HUES6 (cell line): Measurements from ENCODE around the gene TMEM121.
"Not testable (repeated sequence)": the region's sequence is repeated elsewhere in the genome, so short reads cannot be mapped to it uniquely, and the experiment has no call there.

Experiments used
- H3K27ac ChIP-seq: 2 replicates; pipeline ENCODE4 v1.7.0; 2013; ENCODE audit warnings: low read depth, mild to moderate bottlenecking, low read length, inconsistent platforms
- H3K27me3 ChIP-seq: 2 replicates; pipeline ENCODE4 v1.6.1; 2013; ENCODE audit warnings: low read length; ENCODE audit not compliant: control insufficient read depth, insufficient read depth
- H3K36me3 ChIP-seq: 2 replicates; pipeline ENCODE4 v1.6.1; 2013; ENCODE audit warnings: low read length; ENCODE audit not compliant: control insufficient read depth, insufficient read depth
- H3K4me1 ChIP-seq: 2 replicates; pipeline ENCODE4 v1.6.1; 2013; ENCODE audit warnings: low read length; ENCODE audit not compliant: control insufficient read depth, insufficient read depth
- H3K4me3 ChIP-seq: 2 replicates; pipeline ENCODE4 v1.5.1; 2013; ENCODE audit warnings: low read depth, low read length
- H3K9ac ChIP-seq: one replicate; pipeline ENCODE4 v1.6.1; 2013; ENCODE audit warnings: mild to moderate bottlenecking, low read length
- H3K9me3 ChIP-seq: 2 replicates; pipeline ENCODE4 v1.6.1; 2013; ENCODE audit warnings: low read depth, low read length; ENCODE audit not compliant: control insufficient read depth, insufficient read depth

Gene TMEM121

DNA sequence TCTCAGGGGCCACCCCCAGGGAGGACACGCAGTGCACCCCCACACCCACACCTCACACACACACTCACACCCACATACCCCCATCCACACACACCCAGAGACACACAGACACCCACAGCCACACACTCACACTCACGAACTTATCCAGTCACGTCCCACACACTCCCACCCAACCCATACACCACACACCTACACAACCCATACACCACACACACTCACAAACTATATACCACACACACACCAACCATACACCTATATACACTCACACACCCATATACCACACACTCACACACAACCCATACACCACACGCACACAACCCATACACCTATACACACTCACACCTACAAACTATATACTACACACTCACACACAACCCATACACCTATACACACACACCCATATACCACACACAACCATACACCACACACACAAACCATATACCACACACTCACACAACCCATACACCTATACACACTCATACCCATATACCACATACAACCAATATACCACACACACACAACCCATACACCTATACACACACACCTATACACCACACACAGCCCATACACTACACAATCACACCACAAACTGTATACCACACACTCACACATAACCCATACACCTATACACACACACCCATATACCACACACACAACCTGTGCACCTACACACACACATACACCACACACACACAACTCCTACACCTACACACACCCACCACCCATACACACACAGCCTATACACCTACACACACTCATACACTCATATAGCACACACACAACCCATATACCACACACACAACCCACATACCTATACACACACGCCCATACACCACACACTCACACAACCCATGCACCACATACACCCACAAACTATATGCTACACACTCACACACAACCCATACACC is 42.7 kb downstream of the TMEM121 start:
- Histone ChIP-seq H3K4me1 (no peaks in the 10 kb centered on the region), H3K36me3 (no peaks in the 10 kb centered on the region), H3K9ac (no peak overlapping the region), H3K9me3 (peaks cover 42% of the 10 kb centered on the region; the same call in 1 of the 2 replicates), H3K27ac (no peak overlapping the region), H3K4me3 (no peak overlapping the region), H3K27me3 (no peaks in the 10 kb centered on the region; the same call in 1 of the 2 replicates)

DNA sequence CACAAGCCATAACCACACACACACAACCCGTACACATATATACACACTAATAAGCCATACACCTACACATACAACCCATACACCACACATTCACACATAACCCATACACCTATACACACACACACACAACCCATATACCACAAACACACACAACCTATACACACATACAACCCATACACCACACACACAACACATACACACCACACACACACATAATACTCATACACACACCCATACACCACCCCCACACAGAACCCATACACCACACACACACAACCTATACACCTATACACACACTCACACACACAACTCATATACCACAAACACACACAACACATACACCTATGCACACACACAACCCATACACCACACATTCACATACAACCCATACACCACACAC is 44.1 kb downstream of the TMEM121 start:
- Histone ChIP-seq H3K9me3 (peaks cover 36% of the 10 kb centered on the region; the same call in 1 of the 2 replicates), H3K4me3 (no peak overlapping the region), H3K9ac (no peak overlapping the region), H3K27ac (no peak overlapping the region), H3K27me3 (no peaks in the 10 kb centered on the region; the same call in 1 of the 2 replicates), H3K36me3 (no peaks in the 10 kb centered on the region), H3K4me1 (no peaks in the 10 kb centered on the region)

GRCh38 chr14:105571181-105571951 is 45.0 kb downstream of the TMEM121 start:
- not testable (repeated sequence) for H3K9ac ChIP-seq

GRCh38 chr14:105572063-105572462 is 45.7 kb downstream of the TMEM121 start:
- not testable (repeated sequence) for H3K4me3 ChIP-seq, H3K9ac ChIP-seq, H3K27me3 ChIP-seq, H3K36me3 ChIP-seq, H3K4me1 ChIP-seq, H3K27ac ChIP-seq
- H3K9me3 ChIP-seq = peaks cover 38% of the 10 kb centered on the region; the same call in 1 of the 2 replicates

More at GRCh38 chr14:105571181-105571951, 45.0 kb downstream of the TMEM121 start:
- not testable (repeated sequence) for H3K4me3 ChIP-seq, H3K27me3 ChIP-seq, H3K36me3 ChIP-seq, H3K4me1 ChIP-seq, H3K27ac ChIP-seq
- peaks cover 36% of the 10 kb centered on the region; the same call in 1 of the 2 replicates for H3K9me3 ChIP-seq

DNA sequence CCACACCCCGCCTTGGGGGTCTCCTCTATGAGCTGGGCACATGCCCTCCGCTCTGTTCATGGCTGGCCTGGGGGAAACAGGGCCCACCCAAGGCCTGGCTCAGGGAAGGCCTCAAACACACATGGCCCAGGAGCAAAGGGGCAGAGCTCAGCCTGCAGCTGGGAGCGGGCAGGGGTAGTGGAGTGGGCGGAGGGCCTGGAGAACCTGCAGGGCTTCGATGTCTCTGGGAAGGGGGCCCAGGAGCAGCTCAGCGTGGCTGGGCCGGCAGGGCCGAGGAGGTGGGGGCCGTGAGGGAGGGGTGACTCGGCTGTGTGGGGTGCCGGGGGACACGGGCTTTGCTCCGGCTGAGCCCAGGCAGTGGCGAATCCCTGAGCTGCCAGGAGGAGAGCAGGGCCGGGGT is 47.5 kb downstream of the TMEM121 start:
- not testable (repeated sequence) for H3K4me1 ChIP-seq, H3K36me3 ChIP-seq, H3K27ac ChIP-seq, H3K9ac ChIP-seq, H3K4me3 ChIP-seq
- Histone ChIP-seq H3K9me3 (peaks cover 38% of the 10 kb centered on the region; the same call in 1 of the 2 replicates), H3K27me3 (peaks cover 12% of the 10 kb centered on the region; the same call in 1 of the 2 replicates)

DNA sequence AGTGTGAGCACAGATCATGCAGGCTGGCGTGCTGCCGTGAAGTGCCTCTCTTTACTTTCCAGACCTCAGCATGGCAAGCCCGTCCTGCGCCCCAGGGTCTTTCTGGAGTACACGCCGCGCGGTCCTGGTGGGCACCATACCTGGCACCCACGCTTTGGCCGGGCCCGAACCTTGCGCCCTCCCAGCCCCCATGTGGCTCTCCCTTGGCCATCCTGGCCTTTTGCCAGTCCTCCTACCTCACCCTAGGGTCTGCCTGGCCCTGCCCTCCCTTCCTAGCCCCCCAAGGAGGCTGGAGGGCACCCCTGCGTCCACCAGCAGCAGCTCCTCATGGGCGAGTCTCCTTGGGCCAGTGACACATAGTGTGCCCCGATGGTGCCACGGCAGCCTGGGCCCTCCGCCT is 48.0 kb downstream of the TMEM121 start:
- H3K4me1 ChIP-seq, H3K4me3 ChIP-seq, H3K27ac ChIP-seq, H3K9ac ChIP-seq, H3K36me3 ChIP-seq: not testable (repeated sequence)
- H3K27me3 ChIP-seq = peaks cover 12% of the 10 kb centered on the region; the same call in 1 of the 2 replicates
- H3K9me3 ChIP-seq = peaks cover 32% of the 10 kb centered on the region; the same call in 1 of the 2 replicates

- H3K4me3 ChIP-seq, H3K36me3 ChIP-seq, H3K27ac ChIP-seq, H3K4me1 ChIP-seq, H3K9ac ChIP-seq: not testable (repeated sequence)
- peaks cover 25% of the 10 kb centered on the region; the same call in 1 of the 2 replicates for H3K9me3 ChIP-seq
- H3K27me3 ChIP-seq = peaks cover 12% of the 10 kb centered on the region; the same call in 1 of the 2 replicates
Observed at GRCh38 chr14:105575016-105575700, 48.8 kb downstream of the TMEM121 start.

DNA sequence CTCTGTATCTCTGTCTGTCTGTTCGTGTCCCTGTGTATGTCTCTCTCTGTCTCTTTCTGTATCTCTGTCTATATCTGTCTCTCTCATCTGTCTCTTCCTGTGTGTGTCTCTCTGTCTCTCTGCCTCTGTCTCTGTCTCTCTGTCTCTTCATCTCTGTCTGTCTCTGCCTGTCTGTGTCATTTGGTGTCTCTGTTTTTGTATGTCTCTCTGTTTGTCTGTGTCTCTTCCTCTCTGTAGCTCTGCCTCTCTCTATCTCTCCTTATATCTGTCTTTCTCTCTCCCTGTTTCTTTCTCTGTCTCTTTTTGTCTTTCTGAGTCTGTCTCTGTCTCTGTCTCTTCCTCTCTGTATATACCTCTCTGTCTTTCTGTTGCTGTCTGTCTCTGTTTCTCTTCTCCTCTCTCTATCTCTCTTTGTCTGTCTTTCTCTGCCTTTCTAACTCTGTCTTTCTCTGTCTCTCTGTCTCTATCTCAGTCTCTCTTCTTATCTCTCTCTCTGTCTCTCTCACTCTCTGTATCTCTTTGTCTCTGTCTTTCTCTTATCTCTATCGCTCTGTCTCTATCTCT is 50.2 kb downstream of the TMEM121 start:
- Histone ChIP-seq H3K9ac (no peak overlapping the region), H3K4me1 (no peaks in the 10 kb centered on the region), H3K27ac (no peak overlapping the region), H3K4me3 (no peak overlapping the region), H3K9me3 (peaks cover 26% of the 10 kb centered on the region; the same call in 1 of the 2 replicates), H3K27me3 (peaks cover 12% of the 10 kb centered on the region; the same call in 1 of the 2 replicates), H3K36me3 (no peaks in the 10 kb centered on the region)

DNA sequence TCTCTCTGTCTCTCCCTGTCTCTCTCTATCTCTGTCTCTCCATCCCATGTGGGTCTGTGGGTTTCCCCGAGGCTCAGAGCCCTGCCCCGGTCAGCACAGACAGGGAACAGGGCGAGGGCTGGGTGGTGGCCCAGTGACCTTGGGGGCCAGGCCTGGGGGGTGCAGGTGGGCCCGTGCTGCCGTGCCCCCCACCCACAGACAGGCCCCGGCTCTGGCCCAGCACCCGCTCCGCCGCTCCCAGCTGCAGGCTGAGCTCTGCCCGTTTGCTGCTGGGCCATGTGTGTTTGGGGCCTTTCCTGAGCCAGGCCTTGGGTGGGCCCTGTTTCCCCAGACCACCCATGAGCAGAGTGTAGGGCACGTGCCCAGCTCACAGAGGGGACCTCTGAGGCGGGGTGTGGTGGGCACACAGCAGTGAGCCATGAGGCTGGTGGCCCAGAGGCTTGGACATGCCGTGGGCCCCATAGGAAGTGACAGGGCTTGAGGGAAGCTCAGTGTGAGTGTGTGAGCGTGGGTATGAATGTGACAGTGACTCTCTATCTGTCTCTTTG is 51.0 kb downstream of the TMEM121 start:
- peaks cover 31% of the 10 kb centered on the region; the same call in 1 of the 2 replicates for H3K9me3 ChIP-seq
- H3K4me3 ChIP-seq = no peak overlapping the region
- H3K4me1 ChIP-seq = no peaks in the 10 kb centered on the region
- H3K27me3 ChIP-seq = peaks cover 12% of the 10 kb centered on the region; the same call in 1 of the 2 replicates
- H3K36me3 ChIP-seq = no peaks in the 10 kb centered on the region
- H3K27ac ChIP-seq = no peak overlapping the region
- H3K9ac ChIP-seq = no peak overlapping the region

DNA sequence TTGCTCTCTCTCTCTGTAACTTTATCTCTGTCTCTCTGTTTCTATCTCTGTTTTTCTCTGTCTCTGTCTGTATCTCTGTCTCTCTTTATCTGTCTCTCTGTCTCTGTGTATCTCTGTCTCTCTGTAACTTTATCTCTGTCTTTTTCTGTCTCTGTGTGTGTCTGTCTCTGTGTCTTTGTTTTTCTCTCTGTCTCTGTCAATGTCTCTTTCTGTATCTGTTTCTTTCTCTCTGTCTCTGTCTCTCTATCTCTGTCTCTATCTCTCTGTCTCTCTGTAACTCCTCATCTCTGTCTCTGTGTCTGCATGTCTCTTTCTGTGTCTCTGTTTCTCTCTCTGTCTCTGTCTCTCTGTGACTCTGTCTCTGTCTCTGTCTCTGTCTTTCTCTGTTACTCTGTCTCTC is 51.7 kb downstream of the TMEM121 start:
- Histone ChIP-seq H3K4me3 (no peak overlapping the region), H3K36me3 (no peaks in the 10 kb centered on the region), H3K27ac (no peak overlapping the region), H3K9ac (no peak overlapping the region), H3K27me3 (peaks cover 12% of the 10 kb centered on the region; the same call in 1 of the 2 replicates), H3K9me3 (peaks cover 38% of the 10 kb centered on the region; the same call in 1 of the 2 replicates), H3K4me1 (no peaks in the 10 kb centered on the region)
